GM21717 (cell line): Measurements from ENCODE around the gene CTNNA3.

Experiments
- ATAC-seq: cut with Tn5 transposase; IDR thresholded peaks from one replicate; pipeline ENCODE4 v1.9.1; 2021; ENCODE audit warnings: mild to moderate bottlenecking, moderate library complexity; ENCODE audit not compliant: unreplicated experiment

CTNNA3 gene

GRCh38 chr10:66910671-66911070 is 785.3 kb downstream of the CTNNA3 start:
- no peak for ATAC-seq

DNA sequence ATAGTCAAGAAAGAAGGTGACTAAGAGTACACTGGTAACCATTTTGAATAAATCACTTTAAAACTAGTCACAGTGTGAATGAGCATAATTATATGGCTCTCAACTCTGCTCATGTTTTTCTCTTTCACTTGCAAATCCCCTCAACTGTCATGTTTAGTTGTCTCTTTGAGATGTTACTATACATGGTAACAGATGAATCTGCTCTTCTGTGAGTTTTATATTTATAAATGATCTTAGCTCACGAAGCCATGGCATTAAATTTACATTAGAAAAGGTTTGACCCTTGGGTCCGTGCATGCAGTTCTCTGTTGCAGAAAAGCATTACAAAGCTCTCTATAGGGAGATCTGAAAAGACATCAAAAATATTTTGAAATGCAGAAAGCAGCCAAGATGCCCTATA is 803.1 kb downstream of the CTNNA3 start:
- no peak for ATAC-seq

DNA sequence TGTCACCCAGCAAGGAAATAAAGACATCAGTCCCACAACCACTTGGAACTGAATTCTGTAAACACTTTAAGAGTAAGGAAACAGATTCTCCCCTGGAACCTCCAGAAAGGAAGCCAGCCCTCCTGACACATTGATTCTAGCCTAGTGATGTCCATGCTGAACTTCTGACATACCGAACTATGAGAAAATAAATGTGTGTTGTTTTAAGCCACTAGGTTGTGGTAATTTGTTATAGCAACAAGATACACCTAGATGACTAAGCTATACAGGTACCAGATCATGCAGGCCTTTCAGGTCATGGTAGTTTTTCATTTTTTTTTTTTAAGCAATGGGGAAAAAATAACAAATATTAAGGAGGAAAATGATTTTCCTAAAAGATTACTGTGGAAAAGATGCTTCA is 807.8 kb downstream of the CTNNA3 start:
- no peak for ATAC-seq

GRCh38 chr10:66886848-66887247 is 809.1 kb downstream of the CTNNA3 start:
- no peak for ATAC-seq

DNA sequence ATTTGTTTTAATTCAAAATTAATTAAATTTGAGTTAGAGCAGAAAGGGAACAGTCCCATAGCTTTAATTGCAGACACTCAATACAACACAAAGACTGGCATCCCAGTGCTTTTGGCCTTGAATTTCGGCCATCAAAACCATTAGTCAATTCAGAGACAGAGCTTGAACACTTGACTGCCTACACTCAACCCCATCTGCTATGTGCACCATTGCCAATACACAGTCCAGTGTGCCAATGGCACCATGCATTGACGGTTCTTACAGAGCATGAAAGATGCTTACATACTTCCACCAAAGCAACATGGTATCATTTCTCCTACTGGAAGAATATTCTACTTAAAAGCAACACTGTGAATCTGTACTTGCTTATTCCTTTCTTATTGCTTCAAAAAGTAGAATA is 813.7 kb downstream of the CTNNA3 start:
- no peak for ATAC-seq

DNA sequence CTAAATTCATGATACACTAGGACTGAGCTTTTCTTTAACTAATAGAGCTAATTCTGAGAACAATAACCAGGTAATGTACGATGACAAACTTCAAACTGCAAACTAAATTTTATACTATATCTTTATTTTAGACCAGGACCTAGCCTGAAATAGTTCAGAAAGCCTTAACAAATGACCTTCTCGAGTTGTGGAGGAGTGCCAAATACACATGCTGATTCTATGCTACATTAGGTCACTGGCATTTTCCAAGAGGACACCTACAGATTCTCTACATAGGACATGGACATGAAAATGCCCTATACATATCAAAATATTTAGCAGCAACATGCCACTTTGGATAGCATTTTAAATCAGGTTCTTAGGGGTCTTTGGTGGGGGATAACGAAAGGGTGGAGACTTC is 814.2 kb downstream of the CTNNA3 start:
- ATAC-seq: no peak

GRCh38 chr10:66880826-66881225 is 815.2 kb downstream of the CTNNA3 start:
- ATAC-seq: no peak

DNA sequence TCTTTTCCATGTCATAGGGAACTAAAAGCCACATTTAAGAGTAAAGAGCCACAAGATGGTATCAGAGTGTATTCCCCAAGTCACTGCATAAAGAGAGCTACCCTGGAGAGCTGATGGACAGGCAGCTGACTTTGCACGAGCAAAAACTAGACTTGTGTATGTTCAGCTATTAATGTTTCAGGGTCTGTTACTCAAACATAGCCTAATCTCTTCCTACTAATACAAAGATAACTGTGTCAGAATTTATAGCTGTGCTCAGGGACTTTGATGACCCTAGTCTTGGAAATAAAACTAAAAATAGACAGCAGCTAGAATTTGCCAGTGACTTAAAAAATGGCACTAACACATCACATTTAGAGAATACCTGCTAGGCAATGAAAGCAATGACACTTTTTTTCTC is 815.7 kb downstream of the CTNNA3 start:
- ATAC-seq: no peak

- ATAC-seq: no peak
Observed at GRCh38 chr10:66877361-66877760, 818.6 kb downstream of the CTNNA3 start.

DNA sequence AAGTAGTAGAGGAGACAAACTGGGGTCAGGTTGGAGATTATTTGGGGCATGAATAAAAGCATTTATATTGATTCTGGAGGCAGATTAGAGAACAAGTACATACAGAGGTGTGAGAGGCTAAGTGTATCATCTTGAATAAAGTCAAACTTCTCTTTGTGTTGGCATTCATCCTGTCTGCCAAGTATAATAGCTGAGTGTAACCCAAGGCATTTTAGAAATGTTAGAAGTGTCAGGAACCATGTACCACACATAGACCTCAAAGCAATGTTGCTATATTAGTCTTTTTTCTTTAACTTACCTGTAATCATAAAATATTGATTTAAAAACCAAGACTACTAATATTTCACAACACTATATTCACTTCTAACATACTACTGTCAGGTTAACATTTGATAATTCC is 826.4 kb downstream of the CTNNA3 start:
- ATAC-seq: no peak

GRCh38 chr10:66862687-66863258 is 833.2 kb downstream of the CTNNA3 start:
- ATAC-seq: no peak

DNA sequence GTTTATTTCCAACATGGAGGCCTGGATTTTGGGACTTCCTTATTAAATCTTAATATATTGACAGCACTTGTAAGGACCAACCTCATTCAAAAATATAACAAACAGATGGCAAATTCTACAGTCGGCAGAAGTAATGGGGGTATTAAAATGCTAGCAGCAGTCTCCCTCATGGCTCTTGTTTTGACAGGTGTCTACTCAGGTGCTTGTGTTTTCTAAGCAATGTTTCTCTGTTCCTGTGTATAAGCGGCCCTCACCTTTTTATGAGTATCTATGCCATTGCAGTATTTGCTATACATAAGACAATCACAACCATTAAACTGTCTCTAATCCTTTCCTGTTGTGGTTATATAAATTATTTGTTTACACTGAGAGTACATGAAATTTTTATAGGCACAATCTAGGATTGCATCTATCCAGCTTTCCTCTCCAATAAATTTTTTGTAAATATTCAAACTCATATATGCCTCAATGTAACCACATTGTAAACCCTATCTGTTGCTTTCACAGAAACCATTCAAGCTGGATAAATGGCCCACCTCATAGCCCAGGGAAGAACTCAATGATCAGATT is 835.5 kb downstream of the CTNNA3 start:
- ATAC-seq: no peak

DNA sequence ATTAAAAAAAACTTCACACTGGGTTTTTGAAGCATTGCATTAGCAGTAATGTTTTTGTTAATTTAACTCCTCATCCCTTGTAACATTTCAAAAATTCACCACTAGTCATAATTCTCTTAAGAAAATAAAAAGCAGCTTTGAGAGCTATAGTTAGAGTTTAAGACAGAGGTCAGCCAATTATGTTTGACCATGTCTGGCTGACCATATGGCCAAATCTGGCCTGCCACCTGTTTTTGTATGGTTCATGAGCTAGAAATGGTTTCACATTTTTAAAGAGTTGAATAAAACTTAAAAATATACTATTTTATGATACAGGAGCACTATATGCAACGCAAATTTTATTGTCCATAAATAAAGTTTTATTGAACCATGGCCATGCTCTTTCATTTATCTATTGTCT is 843.2 kb downstream of the CTNNA3 start:
- no peak for ATAC-seq

DNA sequence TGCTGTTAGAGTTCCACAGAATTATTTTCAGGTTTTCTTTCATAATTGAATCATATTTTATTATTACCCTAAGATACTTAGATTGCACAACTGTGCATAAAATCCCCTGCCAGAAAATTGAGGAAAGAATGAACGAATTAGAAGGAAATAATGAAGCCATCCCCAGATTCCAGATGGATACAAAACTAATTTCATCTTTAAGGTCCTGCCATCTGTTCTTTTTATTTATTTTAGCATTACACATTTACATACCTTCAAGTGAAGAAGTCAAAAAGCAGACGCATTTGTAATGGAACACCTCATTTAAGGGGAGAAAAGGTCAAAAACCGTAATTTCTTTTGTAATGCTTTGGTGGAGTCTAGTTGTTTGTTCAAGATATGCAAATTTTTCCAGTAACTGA is 847.1 kb downstream of the CTNNA3 start:
- ATAC-seq: no peak

DNA sequence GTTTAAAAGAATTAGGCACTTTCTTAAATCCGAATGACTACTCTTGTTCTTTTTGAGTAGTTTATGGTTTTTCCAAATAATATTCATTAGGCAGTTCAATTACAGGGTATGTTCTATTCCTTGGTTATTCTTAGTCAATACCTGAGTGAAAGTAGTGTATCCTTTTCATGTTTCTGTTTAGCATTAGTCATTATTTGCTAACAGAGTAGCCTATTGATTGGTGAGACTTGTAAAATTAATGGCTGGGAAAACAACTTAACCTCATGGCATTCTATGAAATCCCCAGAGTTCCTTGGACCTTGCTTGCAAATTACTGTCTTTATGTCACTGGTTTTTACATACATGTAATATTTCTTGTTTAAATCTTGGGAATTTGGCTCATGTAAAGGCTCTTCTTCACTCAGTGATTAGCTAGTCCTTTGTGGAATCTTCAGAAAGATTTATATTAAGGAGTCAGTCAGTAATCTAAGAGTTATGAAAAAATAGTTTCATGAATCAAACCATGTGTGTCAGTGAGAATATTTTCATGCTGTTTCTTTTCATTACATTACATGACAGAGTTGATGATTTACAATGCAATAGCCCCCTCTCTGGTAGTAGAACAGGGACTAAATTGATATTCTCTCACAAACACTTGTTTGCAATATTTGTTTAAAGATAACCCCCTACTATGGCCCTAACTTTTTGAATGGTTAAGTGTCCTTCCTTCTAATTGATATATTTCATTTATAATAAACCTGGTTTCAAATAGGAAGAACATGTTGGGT is 851.6 kb downstream of the CTNNA3 start:
- ATAC-seq: no peak

- ATAC-seq: no peak
Observed at GRCh38 chr10:66843396-66843795, 852.6 kb downstream of the CTNNA3 start.

GRCh38 chr10:66842867-66843266 is 853.1 kb downstream of the CTNNA3 start:
- no peak for ATAC-seq

DNA sequence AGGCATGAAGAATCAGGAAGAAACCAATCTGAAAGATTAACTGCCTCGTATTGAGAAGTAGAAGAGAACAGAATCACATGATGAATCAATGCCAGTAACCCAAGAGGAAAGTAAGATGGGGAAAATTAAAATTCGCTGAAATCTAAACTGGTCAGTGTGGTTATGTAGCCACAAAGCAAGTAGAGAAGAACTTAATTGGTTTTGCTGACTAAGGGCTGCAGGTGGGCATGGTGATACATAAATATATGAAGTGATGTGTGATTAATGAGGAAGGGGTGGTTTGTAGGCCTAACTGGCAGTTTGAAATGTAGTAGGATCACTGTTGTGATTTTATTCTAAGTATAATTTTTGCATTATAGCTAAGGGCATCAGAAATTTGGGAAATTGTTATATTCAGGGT is 853.6 kb downstream of the CTNNA3 start:
- ATAC-seq: no peak

GRCh38 chr10:66838656-66839055 is 857.3 kb downstream of the CTNNA3 start:
- ATAC-seq: no peak

- no peak for ATAC-seq
Observed at GRCh38 chr10:66837990-66838389, 858.0 kb downstream of the CTNNA3 start.

DNA sequence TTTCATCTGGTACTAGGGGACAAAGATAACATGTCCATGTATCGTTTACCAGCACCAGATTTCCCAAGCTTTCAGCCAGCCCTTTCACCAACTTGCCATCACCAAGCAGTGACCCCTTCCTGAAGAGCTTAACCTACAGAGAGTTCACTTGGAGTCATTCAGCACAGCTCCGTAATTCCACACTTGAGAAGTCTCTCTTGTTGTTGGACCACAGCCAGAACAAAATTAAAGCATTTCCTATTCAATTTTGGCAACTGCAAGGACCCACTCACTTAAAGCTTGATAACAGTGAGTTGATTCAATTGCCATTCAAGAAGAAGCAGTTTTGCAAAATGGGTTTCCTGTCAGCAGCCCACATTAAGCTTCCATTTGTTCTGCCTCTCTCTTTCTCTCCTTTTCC is 858.7 kb downstream of the CTNNA3 start:
- no peak for ATAC-seq

DNA sequence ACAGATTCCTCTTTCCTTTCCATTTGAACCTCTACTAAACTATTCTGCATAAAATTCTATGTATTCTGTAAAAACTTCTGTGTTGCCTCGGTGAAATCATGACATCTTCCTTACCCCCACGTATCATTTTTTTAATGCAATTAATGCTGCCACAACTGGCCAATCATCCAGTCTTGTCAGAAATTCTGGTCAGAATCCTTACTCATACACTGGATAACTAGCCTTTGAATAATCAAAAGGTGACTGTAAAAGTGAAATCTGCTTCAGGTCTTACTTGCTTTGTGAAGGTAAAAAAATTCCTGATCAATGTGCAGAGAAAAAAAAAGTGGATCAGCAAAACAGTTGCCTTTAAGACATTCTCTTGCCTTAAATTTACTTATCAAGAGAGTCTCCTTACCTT is 859.2 kb downstream of the CTNNA3 start:
- ATAC-seq: no peak

GRCh38 chr10:66836057-66836456 is 859.9 kb downstream of the CTNNA3 start:
- ATAC-seq: no peak
